ENCODE data around the gene WDR44.
A peak's percentile ranks its signal among the peaks of the same experiment; 100 is the strongest.

The WDR44 gene

GRCh38 chrX:118360429-118361125 is 14.7 kb downstream of the WDR44 start:
- no peak overlapping the region for H3K4me3 ChIP-seq (ENCODE audit: low read depth in 1 of 2, low read length in 2 of 2)
- H3K36me3 ChIP-seq (ENCODE audit: control insufficient read depth in 1 of 2, insufficient read depth in 2 of 2, low read length in 2 of 2) = no peaks in the 10 kb centered on the region
- no peak overlapping the region for H3K27ac ChIP-seq (ENCODE audit: low read length)
- H3K27me3 ChIP-seq (ENCODE audit: low read depth, low read length) = no peaks in the 10 kb centered on the region
- H3K4me1 ChIP-seq (ENCODE audit: control insufficient read depth in 1 of 2, insufficient read depth in 2 of 2, low read length in 2 of 2) = peaks cover 0 to 6% of the 10 kb centered on the region in 2 donors
- no peaks in the 10 kb centered on the region for H3K9me3 ChIP-seq (ENCODE audit: control insufficient read depth in 1 of 2, low read length in 2 of 2)

- H3K27me3 ChIP-seq (ENCODE audit: low read depth, low read length) = no peaks in the 10 kb centered on the region
- no peak overlapping the region for H3K4me3 ChIP-seq (ENCODE audit: low read depth in 1 of 2, low read length in 2 of 2)
- peaks cover 0 to 6% of the 10 kb centered on the region in 2 donors for H3K4me1 ChIP-seq (ENCODE audit: control insufficient read depth in 1 of 2, insufficient read depth in 2 of 2, low read length in 2 of 2)
- no peaks in the 10 kb centered on the region for H3K36me3 ChIP-seq (ENCODE audit: control insufficient read depth in 1 of 2, insufficient read depth in 2 of 2, low read length in 2 of 2)
- no peaks in the 10 kb centered on the region for H3K9me3 ChIP-seq (ENCODE audit: control insufficient read depth in 1 of 2, low read length in 2 of 2)
- H3K27ac ChIP-seq (ENCODE audit: low read length) = no peak overlapping the region
Observed at GRCh38 chrX:118364261-118364660, 18.4 kb downstream of the WDR44 start.

- Histone ChIP-seq H3K27me3 (ENCODE audit: low read depth, low read length) (no peaks in the 10 kb centered on the region), H3K36me3 (ENCODE audit: control insufficient read depth in 1 of 2, insufficient read depth in 2 of 2, low read length in 2 of 2) (no peaks in the 10 kb centered on the region), H3K9me3 (ENCODE audit: control insufficient read depth in 1 of 2, low read length in 2 of 2) (no peaks in the 10 kb centered on the region), H3K4me1 (ENCODE audit: control insufficient read depth in 1 of 2, insufficient read depth in 2 of 2, low read length in 2 of 2) (peaks cover 0 to 3% of the 10 kb centered on the region in 2 donors), H3K27ac (ENCODE audit: low read length) (no peak overlapping the region), H3K4me3 (ENCODE audit: low read depth in 1 of 2, low read length in 2 of 2) (no peak overlapping the region)
Observed at GRCh38 chrX:118367338-118367737, 21.4 kb downstream of the WDR44 start.

- Histone ChIP-seq H3K4me1 (ENCODE audit: control insufficient read depth in 1 of 2, insufficient read depth in 2 of 2, low read length in 2 of 2) (no peaks in the 10 kb centered on the region), H3K36me3 (ENCODE audit: control insufficient read depth in 1 of 2, insufficient read depth in 2 of 2, low read length in 2 of 2) (no peaks in the 10 kb centered on the region), H3K27ac (ENCODE audit: low read length) (no peak overlapping the region), H3K27me3 (ENCODE audit: low read depth, low read length) (no peaks in the 10 kb centered on the region), H3K9me3 (ENCODE audit: control insufficient read depth in 1 of 2, low read length in 2 of 2) (no peaks in the 10 kb centered on the region), H3K4me3 (ENCODE audit: low read depth in 1 of 2, low read length in 2 of 2) (no peak overlapping the region)
Observed at GRCh38 chrX:118368398-118368797, 22.5 kb downstream of the WDR44 start.

- Histone ChIP-seq H3K9me3 (ENCODE audit: control insufficient read depth in 1 of 2, low read length in 2 of 2) (no peaks in the 10 kb centered on the region), H3K4me1 (ENCODE audit: control insufficient read depth in 1 of 2, insufficient read depth in 2 of 2, low read length in 2 of 2) (no peaks in the 10 kb centered on the region), H3K4me3 (ENCODE audit: low read depth in 1 of 2, low read length in 2 of 2) (no peak overlapping the region), H3K36me3 (ENCODE audit: control insufficient read depth in 1 of 2, insufficient read depth in 2 of 2, low read length in 2 of 2) (no peaks in the 10 kb centered on the region), H3K27ac (ENCODE audit: low read length) (no peak overlapping the region), H3K27me3 (ENCODE audit: low read depth, low read length) (no peaks in the 10 kb centered on the region)
Observed at GRCh38 chrX:118370921-118371624, 25.2 kb downstream of the WDR44 start.

- Histone ChIP-seq H3K36me3 (ENCODE audit: control insufficient read depth in 1 of 2, insufficient read depth in 2 of 2, low read length in 2 of 2) (no peaks in the 10 kb centered on the region), H3K4me1 (ENCODE audit: control insufficient read depth in 1 of 2, insufficient read depth in 2 of 2, low read length in 2 of 2) (no peaks in the 10 kb centered on the region), H3K9me3 (ENCODE audit: control insufficient read depth in 1 of 2, low read length in 2 of 2) (no peaks in the 10 kb centered on the region), H3K27me3 (ENCODE audit: low read depth, low read length) (no peaks in the 10 kb centered on the region), H3K27ac (ENCODE audit: low read length) (no peak overlapping the region), H3K4me3 (ENCODE audit: low read depth in 1 of 2, low read length in 2 of 2) (no peak overlapping the region)
Observed at GRCh38 chrX:118373538-118373937, 27.6 kb downstream of the WDR44 start.

GRCh38 chrX:118383120-118383519 is 37.2 kb downstream of the WDR44 start:
- Histone ChIP-seq H3K36me3 (ENCODE audit: control insufficient read depth in 1 of 2, insufficient read depth in 2 of 2, low read length in 2 of 2) (no peaks in the 10 kb centered on the region), H3K4me1 (ENCODE audit: control insufficient read depth in 1 of 2, insufficient read depth in 2 of 2, low read length in 2 of 2) (no peaks in the 10 kb centered on the region), H3K27ac (ENCODE audit: low read length) (no peak overlapping the region), H3K4me3 (ENCODE audit: low read depth in 1 of 2, low read length in 2 of 2) (no peak overlapping the region), H3K27me3 (ENCODE audit: low read depth, low read length) (no peaks in the 10 kb centered on the region), H3K9me3 (ENCODE audit: control insufficient read depth in 1 of 2, low read length in 2 of 2) (no peaks in the 10 kb centered on the region)

- no peak overlapping the region for H3K27ac ChIP-seq (ENCODE audit: low read length)
Observed at GRCh38 chrX:118392716-118393115, 46.8 kb downstream of the WDR44 start.

GRCh38 chrX:118396113-118396512 is 50.2 kb downstream of the WDR44 start:
- H3K9me3 ChIP-seq (ENCODE audit: control insufficient read depth in 1 of 2, low read length in 2 of 2) = no peaks in the 10 kb centered on the region
- H3K36me3 ChIP-seq (ENCODE audit: control insufficient read depth in 1 of 2, insufficient read depth in 2 of 2, low read length in 2 of 2) = peaks cover 0 to 8% of the 10 kb centered on the region in 2 donors
- H3K27ac ChIP-seq (ENCODE audit: low read length) = no peak overlapping the region
- no peaks in the 10 kb centered on the region for H3K27me3 ChIP-seq (ENCODE audit: low read depth, low read length)
- H3K4me3 ChIP-seq (ENCODE audit: low read depth in 1 of 2, low read length in 2 of 2) = no peak overlapping the region
- no peaks in the 10 kb centered on the region for H3K4me1 ChIP-seq (ENCODE audit: control insufficient read depth in 1 of 2, insufficient read depth in 2 of 2, low read length in 2 of 2)

More at GRCh38 chrX:118392716-118393115, 46.8 kb downstream of the WDR44 start:
- Histone ChIP-seq H3K9me3 (ENCODE audit: control insufficient read depth in 1 of 2, low read length in 2 of 2) (no peaks in the 10 kb centered on the region), H3K36me3 (ENCODE audit: control insufficient read depth in 1 of 2, insufficient read depth in 2 of 2, low read length in 2 of 2) (peaks cover 0 to 5% of the 10 kb centered on the region in 2 donors), H3K27me3 (ENCODE audit: low read depth, low read length) (no peaks in the 10 kb centered on the region), H3K4me1 (ENCODE audit: control insufficient read depth in 1 of 2, insufficient read depth in 2 of 2, low read length in 2 of 2) (no peaks in the 10 kb centered on the region), H3K4me3 (ENCODE audit: low read depth in 1 of 2, low read length in 2 of 2) (no peak overlapping the region)

- no peak overlapping the region for H3K4me3 ChIP-seq (ENCODE audit: low read depth in 1 of 2, low read length in 2 of 2)
- H3K4me1 ChIP-seq (ENCODE audit: control insufficient read depth in 1 of 2, insufficient read depth in 2 of 2, low read length in 2 of 2) = no peaks in the 10 kb centered on the region
- no peaks in the 10 kb centered on the region for H3K9me3 ChIP-seq (ENCODE audit: control insufficient read depth in 1 of 2, low read length in 2 of 2)
- H3K27ac ChIP-seq (ENCODE audit: low read length) = no peak overlapping the region
- no peaks in the 10 kb centered on the region for H3K27me3 ChIP-seq (ENCODE audit: low read depth, low read length)
- no peaks in the 10 kb centered on the region for H3K36me3 ChIP-seq (ENCODE audit: control insufficient read depth in 1 of 2, insufficient read depth in 2 of 2, low read length in 2 of 2)
Observed at GRCh38 chrX:118418811-118419251, 72.9 kb downstream of the WDR44 start.

GRCh38 chrX:118420462-118420861 is 74.6 kb downstream of the WDR44 start:
- H3K4me1 ChIP-seq (ENCODE audit: control insufficient read depth in 1 of 2, insufficient read depth in 2 of 2, low read length in 2 of 2) = no peaks in the 10 kb centered on the region
- H3K27me3 ChIP-seq (ENCODE audit: low read depth, low read length) = no peaks in the 10 kb centered on the region
- no peaks in the 10 kb centered on the region for H3K9me3 ChIP-seq (ENCODE audit: control insufficient read depth in 1 of 2, low read length in 2 of 2)
- peak overlapping the region; percentile 1 for H3K27ac ChIP-seq (ENCODE audit: low read length)
- no peak overlapping the region for H3K4me3 ChIP-seq (ENCODE audit: low read depth in 1 of 2, low read length in 2 of 2)
- no peaks in the 10 kb centered on the region for H3K36me3 ChIP-seq (ENCODE audit: control insufficient read depth in 1 of 2, insufficient read depth in 2 of 2, low read length in 2 of 2)
